ENCODE data around the gene HRAS. TPM values are rescaled to one million over a fixed set of nuclear protein-coding genes. Genes with fewer than 3 reads are reported as not detected.

HRAS gene
- total and polyA plus RNA-seq, 10 of the 15 experiments (the other 5 are each of a cell fraction or from before 2014, with no cell fraction given), result 2.8 to 72.4 (median 31.7) TPM

- SMC1A ChIA-PET (ENCODE audit: uncharacterized antibody, unreplicated experiment), result no interaction called here
- H3K4me2 ChIP-seq (ENCODE audit: control insufficient read depth, insufficient read depth), result no peak overlapping the region
- no peak overlapping the region for H2AFZ ChIP-seq (ENCODE audit: control insufficient read depth, low read depth, low read length)
- CTCF ChIA-PET, result no interaction called here
- H3K9ac ChIP-seq (ENCODE audit: control insufficient read depth, insufficient read depth, low read length), result no peak overlapping the region
- DNase-seq (ENCODE audit: low read depth, low spot score) (no peak), ATAC-seq (no peak), FAIRE-seq (no peak)
- no peak overlapping the region for H3K4me3 ChIP-seq
- H3K27ac ChIP-seq (ENCODE audit: control insufficient read depth, insufficient read depth), result no peak overlapping the region
- H3K4me1 ChIP-seq (ENCODE audit: control insufficient read depth, insufficient read depth, low read length), result peaks cover 8% of the 10 kb centered on the region
- intact Hi-C loops (cut with micrococcal nuclease; ENCODE audit: unreplicated experiment), result no loop called here
- no peaks in the 10 kb centered on the region for H3K27me3 ChIP-seq (replicated peaks in 1 of 2; ENCODE audit: control insufficient read depth in 2 of 2, insufficient read depth in 2 of 2, low read length in 1 of 2)
- H3K79me2 ChIP-seq (ENCODE audit: control insufficient read depth, insufficient read depth, low read length), result peaks cover 16% of the 10 kb centered on the region
- H3K9me3 ChIP-seq (replicated peaks; ENCODE audit: control insufficient read depth, insufficient read depth, low read length), result no peaks in the 10 kb centered on the region
- in situ Hi-C loops (cut with MboI), result no loop called here
- no peaks in the 10 kb centered on the region for H4K20me1 ChIP-seq (ENCODE audit: control insufficient read depth, insufficient read depth)
- BruUV-seq (replicated peaks), result no TSS peak
- H3K36me3 ChIP-seq (ENCODE audit: control insufficient read depth in 2 of 2, insufficient read depth in 2 of 2, low read length in 1 of 2), result peaks cover 0 to 12% of the 10 kb centered on the region in 2 experiments; a peak in 3 of 4 replicates
- POLR2A ChIA-PET, result no interaction called here
- RAD21 ChIA-PET (ENCODE audit: unreplicated experiment), result no interaction called here
- 86% methylated on average over 18 of the region's 18 CpGs for WGBS (ENCODE audit: insufficient coverage, insufficient replicate concordance, low lambda C conversion rate, missing lambda C conversion rate)
- no peak for TF ChIP-seq MXI1 (IDR thresholded peaks at IDR 0.05; ENCODE audit: low read depth, low read length)
- TF ChIP-seq ZNF217 (IDR thresholded peaks at IDR 0.05), result no peak
- no peak for TF ChIP-seq POU2F2 (IDR thresholded peaks at IDR 0.05; ENCODE audit: borderline replicate concordance, low read depth, low read length)
- no peak for TF ChIP-seq ATF2 (IDR thresholded peaks at IDR 0.05; ENCODE audit: low read length)
- TF ChIP-seq NR2C2 (IDR thresholded peaks at IDR 0.05; ENCODE audit: borderline replicate concordance, control insufficient read depth, insufficient read length, low read depth), result no peak
- TF ChIP-seq, protein P1, sequence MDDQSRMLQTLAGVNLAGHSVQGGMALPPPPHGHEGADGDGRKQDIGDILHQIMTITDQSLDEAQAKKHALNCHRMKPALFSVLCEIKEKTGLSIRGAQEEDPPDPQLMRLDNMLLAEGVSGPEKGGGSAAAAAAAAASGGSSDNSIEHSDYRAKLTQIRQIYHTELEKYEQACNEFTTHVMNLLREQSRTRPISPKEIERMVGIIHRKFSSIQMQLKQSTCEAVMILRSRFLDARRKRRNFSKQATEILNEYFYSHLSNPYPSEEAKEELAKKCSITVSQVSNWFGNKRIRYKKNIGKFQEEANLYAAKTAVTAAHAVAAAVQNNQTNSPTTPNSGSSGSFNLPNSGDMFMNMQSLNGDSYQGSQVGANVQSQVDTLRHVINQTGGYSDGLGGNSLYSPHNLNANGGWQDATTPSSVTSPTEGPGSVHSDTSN (IDR thresholded peaks at IDR 0.05; ENCODE audit: insufficient replicate concordance, low read depth, low read length), result no peak
- TF ChIP-seq, protein P2, sequence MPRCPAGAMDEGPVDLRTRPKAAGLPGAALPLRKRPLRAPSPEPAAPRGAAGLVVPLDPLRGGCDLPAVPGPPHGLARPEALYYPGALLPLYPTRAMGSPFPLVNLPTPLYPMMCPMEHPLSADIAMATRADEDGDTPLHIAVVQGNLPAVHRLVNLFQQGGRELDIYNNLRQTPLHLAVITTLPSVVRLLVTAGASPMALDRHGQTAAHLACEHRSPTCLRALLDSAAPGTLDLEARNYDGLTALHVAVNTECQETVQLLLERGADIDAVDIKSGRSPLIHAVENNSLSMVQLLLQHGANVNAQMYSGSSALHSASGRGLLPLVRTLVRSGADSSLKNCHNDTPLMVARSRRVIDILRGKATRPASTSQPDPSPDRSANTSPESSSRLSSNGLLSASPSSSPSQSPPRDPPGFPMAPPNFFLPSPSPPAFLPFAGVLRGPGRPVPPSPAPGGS (IDR thresholded peaks at IDR 0.05; ENCODE audit: borderline replicate concordance, insufficient read depth, low read depth, low read length, poor library complexity, severe bottlenecking), result no peak
- no peak for TF ChIP-seq SPI1 (IDR thresholded peaks at IDR 0.05; ENCODE audit: borderline replicate concordance, insufficient read depth, low read depth, low read length)
- no peak for TF ChIP-seq CHD1 (IDR thresholded peaks at IDR 0.05; ENCODE audit: low read depth, low read length)
- TF ChIP-seq MTA2 (IDR thresholded peaks at IDR 0.05; ENCODE audit: low read depth), result no peak
- TF ChIP-seq ZNF24 (IDR thresholded peaks at IDR 0.05), result no peak
- no peak for TF ChIP-seq CREM (IDR thresholded peaks at IDR 0.05; ENCODE audit: low read depth)
- no peak for TF ChIP-seq IRF5 (IDR thresholded peaks at IDR 0.05; ENCODE audit: borderline replicate concordance)
Measured at GRCh38 chr11:529728-530411, 5.5 kb downstream of the HRAS start.
